Loucy (cell line): ENCODE measurements around the gene CSH1.

Experiments used
- EZH2phosphoT487 ChIP-seq: fragments of 200-600 bp; IDR thresholded peaks from 2 replicates; pipeline ENCODE4 v1.6.1; 2018; ENCODE audit warnings: antibody characterized with exemption, mild to moderate bottlenecking, moderate library complexity, borderline replicate concordance
- TF ChIP-seq, protein P1 (sequence below): fragments of 200-600 bp; sonication (generic); conservative IDR thresholded peaks from 2 replicates; pipeline ENCODE4 v1.5.1; 2014; ENCODE audit warnings: mild to moderate bottlenecking, antibody characterized with exemption, low read length

DNA sequence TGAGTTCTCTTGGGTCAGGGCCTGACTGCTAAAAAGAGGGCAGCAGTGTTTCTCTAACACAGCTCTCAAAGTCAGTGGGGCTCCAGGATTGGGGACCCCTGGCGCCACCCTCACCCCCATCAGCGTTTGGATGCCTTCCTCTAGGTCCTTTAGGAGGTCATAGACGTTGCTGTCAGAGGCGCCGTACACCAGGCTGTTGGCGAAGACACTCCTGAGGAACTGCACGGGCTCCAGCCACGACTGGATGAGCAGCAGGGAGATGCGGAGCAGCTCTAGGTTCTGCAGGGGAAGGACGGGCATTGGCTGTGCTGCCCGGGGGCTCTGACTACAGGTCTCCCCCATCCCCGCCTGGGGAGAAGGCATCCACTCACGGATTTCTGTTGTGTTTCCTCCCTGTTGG, 21.3 kb upstream of the CSH1 start:
- TF ChIP-seq, protein P1, sequence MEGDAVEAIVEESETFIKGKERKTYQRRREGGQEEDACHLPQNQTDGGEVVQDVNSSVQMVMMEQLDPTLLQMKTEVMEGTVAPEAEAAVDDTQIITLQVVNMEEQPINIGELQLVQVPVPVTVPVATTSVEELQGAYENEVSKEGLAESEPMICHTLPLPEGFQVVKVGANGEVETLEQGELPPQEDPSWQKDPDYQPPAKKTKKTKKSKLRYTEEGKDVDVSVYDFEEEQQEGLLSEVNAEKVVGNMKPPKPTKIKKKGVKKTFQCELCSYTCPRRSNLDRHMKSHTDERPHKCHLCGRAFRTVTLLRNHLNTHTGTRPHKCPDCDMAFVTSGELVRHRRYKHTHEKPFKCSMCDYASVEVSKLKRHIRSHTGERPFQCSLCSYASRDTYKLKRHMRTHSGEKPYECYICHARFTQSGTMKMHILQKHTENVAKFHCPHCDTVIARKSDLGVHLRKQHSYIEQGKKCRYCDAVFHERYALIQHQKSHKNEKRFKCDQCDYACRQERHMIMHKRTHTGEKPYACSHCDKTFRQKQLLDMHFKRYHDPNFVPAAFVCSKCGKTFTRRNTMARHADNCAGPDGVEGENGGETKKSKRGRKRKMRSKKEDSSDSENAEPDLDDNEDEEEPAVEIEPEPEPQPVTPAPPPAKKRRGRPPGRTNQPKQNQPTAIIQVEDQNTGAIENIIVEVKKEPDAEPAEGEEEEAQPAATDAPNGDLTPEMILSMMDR = no peak
- TF ChIP-seq EZH2phosphoT487 = no peak
